SK-N-SH (cell line): ENCODE data around the gene GMPPA. TPM values are rescaled to one million over a fixed set of nuclear protein-coding genes. Genes with fewer than 3 reads are reported as not detected.

ENCODE experiments used
- CTCF ChIA-PET: fragments of 300-600, 350-600 bp; formaldehyde crosslinking; extraction: SDS; loops from one replicate; lab custom pipeline; 2021; lab: Yijun Ruan, JAX
- POLR2A ChIA-PET: fragments of 350-600 bp; sonication (Branson Sonifier 250); formaldehyde crosslinking; extraction: SDS; loops from one replicate; lab custom pipeline; 2020; ENCODE audit warnings: antibody characterized with exemption, inconsistent platforms; lab: Yijun Ruan, JAX
- DNase-seq: peaks from one replicate; pipeline ENCODE4 v3.0.0; 2012
- H2AFZ ChIP-seq: fragments of 200-600 bp; sonication (generic); 2 replicates; pipeline ENCODE4 v1.8.1; 2016; ENCODE audit warnings: antibody characterized with exemption, mild to moderate bottlenecking, low read depth
- H3F3A ChIP-seq: fragments of 200-600 bp; sonication (generic); replicated peaks from 2 replicates; pipeline ENCODE3; 2016; ENCODE audit warnings: antibody characterized with exemption, mild to moderate bottlenecking; ENCODE audit not compliant: insufficient read depth
- H3K27ac ChIP-seq, 2 experiments: fragments of 200-500 bp in 1 of 2; fragments of 200-600 bp in 1 of 2; sonication (Bioruptor generic) in 1 of 2; sonication (generic), shearing (Covaris generic) in 1 of 2; 2 replicates each; pipeline versions ENCODE4 v1.5.1 to v1.6.1; 2014 to 2016; ENCODE audit warnings: low read depth in 2 of 2, inconsistent platforms in 1 of 2, low read length in 1 of 2, mild to moderate bottlenecking in 1 of 2, mixed read lengths in 1 of 2
- H3K27me3 ChIP-seq: fragments of 200-600 bp; sonication (generic), shearing (Covaris generic); 2 replicates; pipeline ENCODE4 v1.6.1; 2016; ENCODE audit warnings: mixed run types; ENCODE audit not compliant: insufficient read depth
- H3K36me3 ChIP-seq, 2 experiments: fragments of 200-500 bp in 1 of 2; fragments of 200-600 bp in 1 of 2; sonication (Bioruptor generic) in 1 of 2; sonication (generic) in 1 of 2; replicated peaks in 1 of 2; 2 replicates each; pipeline versions ENCODE3 to v1.5.1; 2014 to 2016; ENCODE audit warnings: low read length in 1 of 2, mild to moderate bottlenecking in 1 of 2; ENCODE audit not compliant: insufficient read depth in 2 of 2, control insufficient read depth in 1 of 2
- H3K4me1 ChIP-seq, 2 experiments: fragments of 200-500 bp in 1 of 2; fragments of 200-600 bp in 1 of 2; sonication (Bioruptor generic) in 1 of 2; sonication (generic), shearing (Covaris generic) in 1 of 2; 2 replicates each; pipeline versions ENCODE4 v1.5.1 to v1.6.1; 2014 to 2016; ENCODE audit warnings: low read depth in 1 of 2, low read length in 1 of 2, mixed run types in 1 of 2; ENCODE audit not compliant: insufficient read depth in 2 of 2, control insufficient read depth in 1 of 2
- H3K4me2 ChIP-seq: fragments of 200-600 bp; sonication (generic), shearing (Covaris generic); 2 replicates; pipeline ENCODE4 v1.6.1; 2017; ENCODE audit warnings: mixed run types
- H3K4me3 ChIP-seq, 2 experiments: fragments of 200-500 bp in 1 of 2; fragments of 200-600 bp in 1 of 2; sonication (Bioruptor generic) in 1 of 2; sonication (generic), shearing (Covaris generic) in 1 of 2; 2 replicates each; pipeline versions ENCODE4 v1.5.1 to v1.8.1; 2014 to 2016; ENCODE audit warnings: low read depth in 2 of 2, inconsistent platforms in 1 of 2, low read length in 1 of 2, mild to moderate bottlenecking in 1 of 2, mixed read lengths in 1 of 2, moderate library complexity in 1 of 2
- H3K79me2 ChIP-seq: fragments of 200-600 bp; sonication (generic); 2 replicates; pipeline ENCODE4 v1.8.1; 2017; ENCODE audit warnings: mild to moderate bottlenecking; ENCODE audit not compliant: insufficient read depth
- H3K9ac ChIP-seq: fragments of 200-600 bp; sonication (generic); 2 replicates; pipeline ENCODE4 v1.6.1; 2017; ENCODE audit warnings: mixed run types
- H3K9me2 ChIP-seq: fragments of 200-600 bp; sonication (generic); 2 replicates; pipeline ENCODE4 v1.6.1; 2017; ENCODE audit warnings: mixed run types
- H3K9me3 ChIP-seq: fragments of 200-600 bp; sonication (generic); 2 replicates; pipeline ENCODE4 v1.6.1; 2017; ENCODE audit warnings: mixed run types, mild to moderate bottlenecking, moderate library complexity
- H4K20me1 ChIP-seq: fragments of 200-600 bp; sonication (generic); 2 replicates; pipeline ENCODE4 v1.6.1; 2017; ENCODE audit warnings: mild to moderate bottlenecking, mixed run types; ENCODE audit not compliant: insufficient read depth
- CHD2 ChIP-seq: fragments of 150-350 bp; IDR thresholded peaks from 2 replicates; pipeline ENCODE4 v1.6.1; 2018; ENCODE audit warnings: low read length; ENCODE audit not compliant: partially characterized antibody
- FOSL2 ChIP-seq: IDR thresholded peaks from 2 replicates; pipeline ENCODE4 v1.4.0; 2012; ENCODE audit warnings: low read depth, mild to moderate bottlenecking, moderate library complexity, borderline replicate concordance
- GABPA ChIP-seq: IDR thresholded peaks from 2 replicates; pipeline ENCODE4 v1.4.0; 2012; ENCODE audit warnings: low read depth, mild to moderate bottlenecking
- GATA2 ChIP-seq: sonication (generic); formaldehyde crosslinking; IDR thresholded peaks from 2 replicates; pipeline ENCODE4 v1.5.0; 2020; ENCODE audit warnings: mild to moderate bottlenecking, missing genetic modification reagents
- JUND ChIP-seq: IDR thresholded peaks from 2 replicates; pipeline ENCODE4 v1.4.0; 2012
- MXI1 ChIP-seq: IDR thresholded peaks from 2 replicates; pipeline ENCODE4 v1.6.1; 2012; ENCODE audit warnings: mild to moderate bottlenecking, low read depth, low read length, improper control_type of control experiment
- NRF1 ChIP-seq: IDR thresholded peaks from 2 replicates; pipeline ENCODE4 v1.6.1; 2012; ENCODE audit warnings: low read depth, mild to moderate bottlenecking, low read length
- RCOR1 ChIP-seq: fragments of 150-350 bp; IDR thresholded peaks from 2 replicates; pipeline ENCODE4 v1.6.1; 2017; ENCODE audit warnings: antibody characterized with exemption, low read length
- RXRA ChIP-seq: IDR thresholded peaks from 2 replicates; pipeline ENCODE4 v1.4.0; 2012; ENCODE audit warnings: low read depth, mild to moderate bottlenecking, borderline replicate concordance
- WGBS: methylation state at CpG from one replicate; pipeline ENCODE4 v1.1.6; 2017; ENCODE audit warnings: low lambda C conversion rate; 5-methylcytosine and 5-hydroxymethylcytosine counted together
- polyA plus RNA-seq, 3 experiments: library from polyadenylated mRNA; depleted of rRNA; stranded (reverse); fragments of >200 nt; gene quantifications; 2 replicates each; pipeline ENCODE4 v1.2.3, GENCODE V29; 2012
- TF ChIP-seq, protein P1 (sequence below): IDR thresholded peaks from 2 replicates; pipeline ENCODE4 v1.4.0; 2012; ENCODE audit warnings: low read depth
- TF ChIP-seq, protein P2 (sequence below): fragments of 150-350 bp; IDR thresholded peaks from 2 replicates; pipeline ENCODE4 v1.6.1; 2016; ENCODE audit warnings: mild to moderate bottlenecking, low read depth, low read length
- TF ChIP-seq, protein P3 (sequence below): fragments of 200-600 bp; sonication (generic); IDR thresholded peaks from 2 replicates; pipeline ENCODE4 v1.6.1; 2017; ENCODE audit warnings: antibody characterized with exemption, mild to moderate bottlenecking, moderate library complexity
- TF ChIP-seq, protein P4 (sequence below): fragments of 150-350 bp; IDR thresholded peaks from 2 replicates; pipeline ENCODE4 v1.6.1; 2017; ENCODE audit warnings: antibody characterized with exemption, low read length, low read depth, borderline replicate concordance

The GMPPA gene
- polyA plus RNA-seq, 1 of the 3 experiments (the other 2 are of a cell fraction) = 61.3 TPM

DNA sequence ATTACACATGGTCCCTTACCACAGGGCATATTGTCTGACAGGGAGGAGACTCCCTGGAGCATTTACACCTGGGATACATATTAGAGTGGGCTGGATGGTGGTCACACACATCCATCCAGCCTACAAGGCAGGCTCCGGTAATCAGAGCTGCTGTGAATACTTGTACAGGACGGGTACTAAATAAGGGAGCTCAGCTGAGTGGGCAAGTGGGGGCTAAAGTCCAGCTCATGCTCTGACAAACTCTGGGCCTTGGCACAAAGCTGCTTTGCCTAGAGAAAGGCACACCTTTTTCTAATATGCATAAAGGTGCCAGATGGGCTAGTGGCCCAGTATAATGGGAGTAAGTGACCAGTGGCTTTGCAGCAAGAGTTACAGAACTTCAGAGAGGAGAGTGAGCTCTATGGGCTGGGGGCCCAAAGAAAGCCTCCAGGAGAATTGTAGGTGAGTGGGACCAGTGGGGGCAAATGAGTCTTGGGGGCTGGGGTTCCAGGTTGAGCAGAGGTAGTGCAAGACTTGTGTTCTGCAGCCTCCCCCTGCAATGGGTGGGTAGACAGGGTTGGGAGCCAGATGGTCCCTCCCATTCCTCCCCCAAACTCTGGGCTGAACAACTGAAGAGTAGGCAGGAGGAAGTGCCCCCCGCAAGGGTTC, 46.7 kb downstream of the GMPPA start:
- Histone ChIP-seq H3K27ac (no peak overlapping the region), H3K36me3 (peaks cover 9 to 12% of the 10 kb centered on the region in 2 experiments), H4K20me1 (peaks cover 20% of the 10 kb centered on the region), H3F3A (peaks cover 6% of the 10 kb centered on the region), H3K9me2 (no peaks in the 10 kb centered on the region), H3K9me3 (no peaks in the 10 kb centered on the region), H3K4me1 (peaks cover 7 to 32% of the 10 kb centered on the region in 2 experiments; a peak in 2 of 4 replicates), H3K4me2 (no peak overlapping the region), H3K9ac (no peak overlapping the region), H3K79me2 (peaks cover 13% of the 10 kb centered on the region), H2AFZ (no peak overlapping the region), H3K27me3 (no peaks in the 10 kb centered on the region), H3K4me3 (no peak overlapping the region)
- 67% methylated on average over 2 of the region's 3 CpGs for WGBS
- no peak for DNase-seq
- ChIA-PET POLR2A (interaction anchor here (0.9 to 1.4 kb wide), 2 partner anchors 16 to 52 kb away, joined by 3 read pairs; no protein-coding TSS in a partner anchor), CTCF (interaction anchor here (1.1 to 62.1 kb wide), 7 partner anchors 14 to 144 kb away, joined by 3 to 2824 read pairs (median 37); partner anchors contain the start of genes ASIC4, GMPPA and STK11IP)
- TF ChIP-seq GATA2 (no peak), GABPA (no peak), MXI1 (no peak), CHD2 (no peak), RXRA (no peak), RCOR1 (no peak), NRF1 (no peak)
- TF ChIP-seq, protein P1, sequence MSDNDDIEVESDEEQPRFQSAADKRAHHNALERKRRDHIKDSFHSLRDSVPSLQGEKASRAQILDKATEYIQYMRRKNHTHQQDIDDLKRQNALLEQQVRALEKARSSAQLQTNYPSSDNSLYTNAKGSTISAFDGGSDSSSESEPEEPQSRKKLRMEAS = no peak
- TF ChIP-seq, protein P2, sequence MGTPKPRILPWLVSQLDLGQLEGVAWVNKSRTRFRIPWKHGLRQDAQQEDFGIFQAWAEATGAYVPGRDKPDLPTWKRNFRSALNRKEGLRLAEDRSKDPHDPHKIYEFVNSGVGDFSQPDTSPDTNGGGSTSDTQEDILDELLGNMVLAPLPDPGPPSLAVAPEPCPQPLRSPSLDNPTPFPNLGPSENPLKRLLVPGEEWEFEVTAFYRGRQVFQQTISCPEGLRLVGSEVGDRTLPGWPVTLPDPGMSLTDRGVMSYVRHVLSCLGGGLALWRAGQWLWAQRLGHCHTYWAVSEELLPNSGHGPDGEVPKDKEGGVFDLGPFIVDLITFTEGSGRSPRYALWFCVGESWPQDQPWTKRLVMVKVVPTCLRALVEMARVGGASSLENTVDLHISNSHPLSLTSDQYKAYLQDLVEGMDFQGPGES = no peak
- TF ChIP-seq, protein P3, sequence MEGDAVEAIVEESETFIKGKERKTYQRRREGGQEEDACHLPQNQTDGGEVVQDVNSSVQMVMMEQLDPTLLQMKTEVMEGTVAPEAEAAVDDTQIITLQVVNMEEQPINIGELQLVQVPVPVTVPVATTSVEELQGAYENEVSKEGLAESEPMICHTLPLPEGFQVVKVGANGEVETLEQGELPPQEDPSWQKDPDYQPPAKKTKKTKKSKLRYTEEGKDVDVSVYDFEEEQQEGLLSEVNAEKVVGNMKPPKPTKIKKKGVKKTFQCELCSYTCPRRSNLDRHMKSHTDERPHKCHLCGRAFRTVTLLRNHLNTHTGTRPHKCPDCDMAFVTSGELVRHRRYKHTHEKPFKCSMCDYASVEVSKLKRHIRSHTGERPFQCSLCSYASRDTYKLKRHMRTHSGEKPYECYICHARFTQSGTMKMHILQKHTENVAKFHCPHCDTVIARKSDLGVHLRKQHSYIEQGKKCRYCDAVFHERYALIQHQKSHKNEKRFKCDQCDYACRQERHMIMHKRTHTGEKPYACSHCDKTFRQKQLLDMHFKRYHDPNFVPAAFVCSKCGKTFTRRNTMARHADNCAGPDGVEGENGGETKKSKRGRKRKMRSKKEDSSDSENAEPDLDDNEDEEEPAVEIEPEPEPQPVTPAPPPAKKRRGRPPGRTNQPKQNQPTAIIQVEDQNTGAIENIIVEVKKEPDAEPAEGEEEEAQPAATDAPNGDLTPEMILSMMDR = no peak

DNA sequence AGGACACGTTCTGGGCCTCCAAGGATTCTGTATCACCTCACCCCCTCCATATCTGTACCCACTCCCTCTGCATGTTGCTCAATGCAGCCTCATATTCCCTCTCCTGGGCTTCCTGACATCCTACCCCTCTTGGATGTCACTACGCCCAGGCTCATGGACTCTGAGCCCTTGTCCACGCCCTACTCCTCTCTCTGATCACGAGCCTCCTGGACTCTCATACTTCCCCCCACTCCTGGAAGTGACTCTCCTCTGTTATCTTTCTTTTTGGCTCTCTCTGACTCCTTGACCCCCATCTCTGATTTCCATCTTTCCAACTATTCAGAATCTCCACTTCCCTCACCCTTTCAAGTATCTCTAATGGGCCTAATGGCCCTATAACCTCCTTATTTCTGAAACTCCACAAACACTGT, 47.3 kb downstream of the GMPPA start:
- TF ChIP-seq JUND (no peak), FOSL2 (no peak), RXRA (no peak), MXI1 (no peak), NRF1 (no peak)
- TF ChIP-seq, protein P4, sequence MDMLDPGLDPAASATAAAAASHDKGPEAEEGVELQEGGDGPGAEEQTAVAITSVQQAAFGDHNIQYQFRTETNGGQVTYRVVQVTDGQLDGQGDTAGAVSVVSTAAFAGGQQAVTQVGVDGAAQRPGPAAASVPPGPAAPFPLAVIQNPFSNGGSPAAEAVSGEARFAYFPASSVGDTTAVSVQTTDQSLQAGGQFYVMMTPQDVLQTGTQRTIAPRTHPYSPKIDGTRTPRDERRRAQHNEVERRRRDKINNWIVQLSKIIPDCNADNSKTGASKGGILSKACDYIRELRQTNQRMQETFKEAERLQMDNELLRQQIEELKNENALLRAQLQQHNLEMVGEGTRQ = no peak
- Histone ChIP-seq H3K4me3 (no peak overlapping the region), H3K4me2 (no peak overlapping the region), H3K9me3 (no peaks in the 10 kb centered on the region), H3K36me3 (peaks cover 4 to 7% of the 10 kb centered on the region in 2 experiments), H3K79me2 (peaks cover 13% of the 10 kb centered on the region), H3K27ac (no peak overlapping the region), H3K9me2 (no peaks in the 10 kb centered on the region), H2AFZ (no peak overlapping the region), H3K27me3 (no peaks in the 10 kb centered on the region), H3K4me1 (peaks cover 7 to 36% of the 10 kb centered on the region in 2 experiments; a peak in 2 of 4 replicates), H3K9ac (no peak overlapping the region), H4K20me1 (peaks cover 15% of the 10 kb centered on the region), H3F3A (peaks cover 6% of the 10 kb centered on the region)
- 54% methylated on average over 4 of the region's 4 CpGs for WGBS
- CTCF ChIA-PET = interaction anchor here (1.1 to 62.1 kb wide), 5 partner anchors 14 to 144 kb away, joined by 6 to 2824 read pairs (median 107); partner anchors contain the start of genes ASIC4, GMPPA and STK11IP
- no peak for DNase-seq
- POLR2A ChIA-PET = interaction anchor here (1.4 kb wide), 1 partner anchor 15 kb away, joined by 3 read pairs; no protein-coding TSS in a partner anchor
